GM23248 (cell line): ENCODE data around the gene SSU72.

Source experiments
- EZH2 ChIP-seq: fragments of 200-600 bp; sonication (generic); IDR thresholded peaks from 2 replicates; pipeline ENCODE4 v1.6.1; 2018; ENCODE audit warnings: antibody characterized with exemption, mild to moderate bottlenecking; ENCODE audit not compliant: insufficient read depth, poor library complexity, severe bottlenecking
- EZH2phosphoT487 ChIP-seq: fragments of 200-600 bp; sonication (generic); IDR thresholded peaks from 2 replicates; pipeline ENCODE4 v1.6.1; 2018; ENCODE audit warnings: antibody characterized with exemption, moderate library complexity, mild to moderate bottlenecking, low read depth; ENCODE audit not compliant: insufficient read depth

DNA sequence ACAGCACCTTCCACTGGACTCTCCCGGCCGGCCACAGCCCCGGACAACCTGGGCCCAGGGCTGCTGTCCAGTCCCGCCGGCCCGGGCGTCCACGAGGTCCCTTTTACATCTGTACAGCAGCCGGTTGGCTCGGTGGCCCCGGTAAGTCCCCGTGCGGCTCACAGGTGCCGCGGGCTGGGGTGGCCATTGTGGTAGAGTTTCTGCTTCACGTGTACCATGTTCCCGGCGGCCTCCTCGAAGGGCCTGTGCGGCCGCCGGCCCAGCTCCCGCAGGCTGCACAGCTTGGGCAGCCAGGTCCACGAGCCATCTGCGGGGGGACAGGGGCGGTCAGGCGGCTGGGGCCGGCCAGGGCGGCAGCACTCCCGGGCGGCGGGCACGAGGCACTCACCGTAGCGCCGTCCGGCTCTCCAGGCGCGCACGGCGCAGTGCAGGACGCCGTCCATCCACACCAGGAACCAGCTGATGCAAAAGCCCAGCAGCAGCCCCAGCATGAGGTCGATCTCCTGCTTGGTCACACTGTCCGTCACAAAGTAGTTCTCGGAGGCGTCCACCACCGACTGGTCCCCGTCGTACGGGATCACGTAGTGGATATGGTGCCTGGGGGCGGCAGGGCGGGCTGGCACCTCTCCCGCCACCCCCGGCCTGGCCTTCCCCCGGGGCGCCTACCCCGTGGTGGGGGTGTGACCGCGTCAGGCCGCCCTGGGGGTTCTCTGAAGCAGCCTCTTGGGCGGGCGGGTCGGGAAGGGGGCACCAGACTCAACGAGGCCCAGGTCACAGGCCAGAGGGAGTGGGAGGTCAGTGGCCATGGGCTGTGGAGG lies 39.3 kb downstream of the SSU72 start:
- TF ChIP-seq EZH2phosphoT487 (no peak), EZH2 (no peak)
